Spleen (tissue), 11 donors: ENCODE measurements around the gene TYR. TPM values are rescaled to one million over a fixed set of nuclear protein-coding genes. Genes with fewer than 3 reads are reported as not detected.
"Not testable (repeated sequence)": the region's sequence is repeated elsewhere in the genome, so short reads cannot be mapped to it uniquely, and the experiment has no call there.

ENCODE experiments used
- DNase-seq: peaks from one replicate; pipeline ENCODE4 v3.0.0-alpha.2; 2020
- H3K27ac ChIP-seq, 8 donors: fragments of 200-600 bp; sonication (generic) in 7 of 8; 1 replicate in 4 of 8; 2 replicates in 4 of 8; pipeline versions ENCODE4 v1.5.0 to v1.8.0; 2016 to 2021; ENCODE audit warnings: inconsistent platforms in 4 of 8, mild to moderate bottlenecking in 4 of 8, moderate library complexity in 1 of 8
- H3K27me3 ChIP-seq, 7 donors: fragments of 200-600 bp; sonication (generic) in 6 of 7; replicated peaks in 1 of 7; 1 replicate in 4 of 7; 2 replicates in 3 of 7; pipeline versions ENCODE4 v1.5.0 to v1.8.0; 2016 to 2021; ENCODE audit warnings: inconsistent platforms in 3 of 7, mild to moderate bottlenecking in 1 of 7
- H3K36me3 ChIP-seq, 6 donors: fragments of 200-600 bp; sonication (generic) in 5 of 6; 1 replicate in 4 of 6; 2 replicates in 2 of 6; pipeline versions ENCODE4 v1.5.0 to v1.8.0; 2016 to 2021; ENCODE audit warnings: inconsistent platforms in 2 of 6
- H3K4me1 ChIP-seq, 6 donors: fragments of 200-600 bp; sonication (generic) in 5 of 6; 1 replicate in 3 of 6; 2 replicates in 3 of 6; pipeline versions ENCODE4 v1.5.0 to v1.8.0; 2016 to 2021; ENCODE audit warnings: inconsistent platforms in 3 of 6
- H3K4me3 ChIP-seq, 8 donors: fragments of 200-600 bp; sonication (generic) in 7 of 8; 1 replicate in 4 of 8; 2 replicates in 4 of 8; pipeline versions ENCODE4 v1.5.0 to v1.8.0; 2016 to 2021; ENCODE audit warnings: inconsistent platforms in 4 of 8, mild to moderate bottlenecking in 4 of 8, moderate library complexity in 2 of 8
- H3K9me3 ChIP-seq, 8 donors: fragments of 200-600 bp; sonication (generic) in 7 of 8; 1 replicate in 4 of 8; 2 replicates in 4 of 8; pipeline versions ENCODE4 v1.5.0 to v1.8.0; 2016 to 2021; ENCODE audit warnings: inconsistent platforms in 4 of 8
- CTCF ChIP-seq, 11 experiments: fragments of 200-600 bp in 7 of 11; fragments of 450-650 bp in 4 of 11; sonication (generic) in 4 of 11; IDR thresholded peaks in 8 of 11; conservative IDR thresholded peaks in 3 of 11; 1 replicate in 7 of 11; 2 replicates in 4 of 11; pipeline versions ENCODE4 v1.4.0 to v1.8.0; 2016 to 2021; ENCODE audit warnings: antibody characterized with exemption in 11 of 11, inconsistent platforms in 4 of 11, mild to moderate bottlenecking in 1 of 11
- POLR2A ChIP-seq, 3 donors: fragments of 450-650 bp; IDR thresholded peaks; one replicate each; pipeline ENCODE4 v1.5.1; 2017; ENCODE audit warnings: antibody characterized with exemption in 3 of 3, mild to moderate bottlenecking in 1 of 3
- POLR2AphosphoS5 ChIP-seq, 3 donors: sonication (generic); formaldehyde crosslinking; IDR thresholded peaks; one replicate each; pipeline ENCODE4 v1.5.1; 2017; ENCODE audit warnings: antibody characterized with exemption in 3 of 3
- WGBS, 5 donors: extraction: QIAGEN DNeasy Blood & Tissue Kit in 3 of 5; methylation state at CpG; one replicate each; pipeline versions ENCODE4 v1.1.5 to v1.1.7; 2013 to 2018; 5-methylcytosine and 5-hydroxymethylcytosine counted together
- intact Hi-C: fragments of 100-400 bp; cut with DNase I; formaldehyde crosslinking; loops from one replicate; pipeline ENCODE4 v1.15.0; 2023; ENCODE audit warnings: low total_unique reads
- polyA plus RNA-seq, 3 donors: library from polyadenylated mRNA; stranded (reverse); fragments of 200-250 nt; gene quantifications; one replicate each; pipeline ENCODE4 v1.2.1, GENCODE V29; 2013
- total RNA-seq, 7 donors: library from RNA; depleted of rRNA in 3 of 7; stranded (reverse); fragments of >200 nt in 3 of 7; fragmentation: NEBNext Ultra II Directional in 4 of 7; extraction: Animal tissue kit (Norgen Biotek cat#: 25700) in 4 of 7; gene quantifications; one replicate each; pipeline versions ENCODE4 v1.1.0 to v1.2.1, GENCODE V29; 2016 to 2021
- donor health status: healthy with polysubstance abuse.
- donor health status: DM: no; HTN: no; CAD: no; lungs with moderate emphysema.
- donor health status: DM: no; HTN: no; CAD: no.
- donor health status: Bipolar disorder and iron deficiency.
- donor health status: healthy.
- donor health status: DM: no; HTN: no; CAD: no.
- donor health status: DM: yes; HTN: yes; CAD: no.

The TYR gene
- total and polyA plus RNA-seq, 10 donors, result not detected

GRCh38 chr11:89321401-89321800 lies 143.7 kb downstream of the TYR start:
- H3K4me1 ChIP-seq, result no peaks in the 10 kb centered on the region
- WGBS, 5 donors, result 87 to 95% (median 91%) methylated on average over 2 of the region's 2 CpGs
- intact Hi-C loops, result no loop called here
- no peak overlapping the region for H3K27ac ChIP-seq
- no peak overlapping the region for H3K4me3 ChIP-seq
- H3K27me3 ChIP-seq, result no peaks in the 10 kb centered on the region
- no peaks in the 10 kb centered on the region for H3K36me3 ChIP-seq
- H3K9me3 ChIP-seq, result peaks cover 0 to 8% (median 0%) of the 10 kb centered on the region in 8 donors
- DNase-seq, result no peak
- TF ChIP-seq POLR2AphosphoS5 (IDR thresholded peaks at IDR 0.05) (no peak), CTCF (IDR thresholded peaks at IDR 0.05 in 8 of 11, conservative IDR thresholded peaks at IDR 0.05 in 3 of 11) (no peak), POLR2A (IDR thresholded peaks at IDR 0.05) (no peak)

GRCh38 chr11:89327885-89328284 lies 150.2 kb downstream of the TYR start:
- intact Hi-C loops, result no loop called here
- no peaks in the 10 kb centered on the region for H3K9me3 ChIP-seq
- WGBS, 5 donors, result 81 to 90% (median 89%) methylated on average over 5 of the region's 5 CpGs
- no peaks in the 10 kb centered on the region for H3K36me3 ChIP-seq
- TF ChIP-seq POLR2A (IDR thresholded peaks at IDR 0.05) (no peak), CTCF (IDR thresholded peaks at IDR 0.05 in 8 of 11, conservative IDR thresholded peaks at IDR 0.05 in 3 of 11) (no peak), POLR2AphosphoS5 (IDR thresholded peaks at IDR 0.05) (no peak)
- H3K4me1 ChIP-seq, result no peaks in the 10 kb centered on the region
- no peak overlapping the region for H3K4me3 ChIP-seq
- DNase-seq, result no peak
- no peaks in the 10 kb centered on the region for H3K27me3 ChIP-seq
- H3K27ac ChIP-seq, result no peak overlapping the region

GRCh38 chr11:89331940-89332339 lies 154.3 kb downstream of the TYR start:
- H3K9me3 ChIP-seq, H3K36me3 ChIP-seq, H3K27me3 ChIP-seq, intact Hi-C loops, DNase-seq, H3K27ac ChIP-seq, H3K4me1 ChIP-seq, H3K4me3 ChIP-seq: not testable (repeated sequence)
- WGBS, 5 donors, result 66 to 72% (median 69%) methylated on average over 4 of the region's 4 CpGs

- DNase-seq, H3K4me3 ChIP-seq, H3K27ac ChIP-seq, intact Hi-C loops, H3K36me3 ChIP-seq, H3K9me3 ChIP-seq, H3K4me1 ChIP-seq, H3K27me3 ChIP-seq: not testable (repeated sequence)
- peak in 2 of 11 experiments; percentile 32 to 38 for TF ChIP-seq CTCF (IDR thresholded peaks at IDR 0.05 in 8 of 11, conservative IDR thresholded peaks at IDR 0.05 in 3 of 11)
- WGBS, 5 donors, result 30 to 69% (median 56%) methylated on average over 1 of the region's 1 CpG
These were observed 156.0 kb downstream of the TYR start for GRCh38 chr11:89333704-89334103.

GRCh38 chr11:89337100-89337650 lies 159.5 kb downstream of the TYR start:
- H3K4me3 ChIP-seq, H3K4me1 ChIP-seq, H3K27ac ChIP-seq, DNase-seq, H3K9me3 ChIP-seq, H3K36me3 ChIP-seq, intact Hi-C loops, H3K27me3 ChIP-seq: not testable (repeated sequence)
- WGBS, 5 donors, result 77 to 88% (median 85%) methylated on average over 4 of the region's 4 CpGs

GRCh38 chr11:89338073-89338472 lies 160.4 kb downstream of the TYR start:
- H3K9me3 ChIP-seq, DNase-seq, H3K36me3 ChIP-seq, H3K4me1 ChIP-seq, H3K27me3 ChIP-seq, intact Hi-C loops, H3K4me3 ChIP-seq, H3K27ac ChIP-seq: not testable (repeated sequence)
- 14 to 18% (median 15%) methylated on average over 2 of the region's 2 CpGs for WGBS, 5 donors

- H3K4me1 ChIP-seq, H3K36me3 ChIP-seq, H3K27me3 ChIP-seq, DNase-seq, H3K9me3 ChIP-seq, H3K27ac ChIP-seq, intact Hi-C loops, H3K4me3 ChIP-seq: not testable (repeated sequence)
These were observed 162.8 kb downstream of the TYR start for GRCh38 chr11:89340450-89340849.

GRCh38 chr11:89342880-89343572 lies 165.4 kb downstream of the TYR start:
- H3K27ac ChIP-seq, H3K9me3 ChIP-seq, H3K4me3 ChIP-seq, DNase-seq, H3K36me3 ChIP-seq, H3K27me3 ChIP-seq, intact Hi-C loops, H3K4me1 ChIP-seq: not testable (repeated sequence)
- 40 to 76% (median 72%) methylated on average over 3 of the region's 3 CpGs for WGBS, 5 donors
